WTC11 (cell line): ENCODE measurements around the gene PMEPA1. TPM values are rescaled to one million over a fixed set of nuclear protein-coding genes. Genes with fewer than 3 reads are reported as not detected.

Experiments used
- ATAC-seq: fragments of 200-7000 bp; cut with Tn5 transposase; 2 replicates; pipeline ENCODE4 v1.10.0; 2021; ENCODE audit warnings: mild to moderate bottlenecking, moderate library complexity
- CTCF ChIA-PET: fragments of 300-600 bp; sonication (Branson Sonifier 250); formaldehyde crosslinking; loops from one replicate; lab custom pipeline; 2021; ENCODE audit warnings: antibody characterized with exemption; lab: Charles Lee
- POLR2A ChIA-PET: fragments of 350-600 bp; sonication (Branson Sonifier 250); formaldehyde crosslinking; loops from one replicate; lab custom pipeline; 2021; ENCODE audit warnings: antibody characterized with exemption; lab: Charles Lee
- DNase-seq: peaks from one replicate; pipeline ENCODE4 v3.0.0; 2021; ENCODE audit warnings: low spot score
- H3K27ac Mint-ChIP-seq: 2 replicates; pipeline ENCODE4 v1.8.0; 2021; ENCODE audit warnings: mixed read lengths
- H3K27me3 Mint-ChIP-seq: 2 replicates; pipeline ENCODE4 v1.8.0; 2021; ENCODE audit warnings: low read depth, mild to moderate bottlenecking, moderate library complexity, mixed read lengths
- H3K36me3 Mint-ChIP-seq: 2 replicates; pipeline ENCODE4 v1.8.0; 2021; ENCODE audit warnings: mixed read lengths
- H3K4me1 Mint-ChIP-seq: 2 replicates; pipeline ENCODE4 v1.8.0; 2022; ENCODE audit warnings: mixed read lengths
- H3K4me3 Mint-ChIP-seq: 2 replicates; pipeline ENCODE4 v1.8.0; 2021; ENCODE audit warnings: mild to moderate bottlenecking, moderate library complexity, mixed read lengths
- H3K9me3 Mint-ChIP-seq: 2 replicates; pipeline ENCODE4 v1.8.0; 2021; ENCODE audit warnings: mixed read lengths
- CBFB ChIP-seq: sonication (generic); formaldehyde crosslinking; IDR thresholded peaks from 2 replicates; pipeline ENCODE4 v1.8.1; 2022; ENCODE audit warnings: mild to moderate bottlenecking, low read depth, missing genetic modification reagents
- CREM ChIP-seq: sonication (generic); formaldehyde crosslinking; IDR thresholded peaks from 2 replicates; pipeline ENCODE4 v1.8.1; 2022; ENCODE audit warnings: mild to moderate bottlenecking, missing genetic modification reagents, moderate library complexity
- ESRRA ChIP-seq: sonication (generic); formaldehyde crosslinking; IDR thresholded peaks from 2 replicates; pipeline ENCODE4 v1.8.1; 2022; ENCODE audit warnings: mild to moderate bottlenecking, missing genetic modification reagents, borderline replicate concordance
- GTF2I ChIP-seq: fragments of 250-450 bp; sonication (Bioruptor Pico); conservative IDR thresholded peaks from 2 replicates; pipeline ENCODE4 v1.4.0; 2021; ENCODE audit warnings: mild to moderate bottlenecking
- IRF2 ChIP-seq: sonication (generic); formaldehyde crosslinking; IDR thresholded peaks from 2 replicates; pipeline ENCODE4 v1.8.0; 2022; ENCODE audit warnings: low read depth, missing genetic modification reagents, borderline replicate concordance
- NFATC4 ChIP-seq: fragments of 250-450 bp; sonication (Bioruptor Pico); IDR thresholded peaks from 2 replicates; pipeline ENCODE4 v1.9.0; 2021; ENCODE audit warnings: mild to moderate bottlenecking
- NR2C2 ChIP-seq: sonication (generic); formaldehyde crosslinking; IDR thresholded peaks from 2 replicates; pipeline ENCODE4 v1.8.0; 2022; ENCODE audit warnings: mild to moderate bottlenecking, missing genetic modification reagents
- NR3C1 ChIP-seq: sonication (generic); formaldehyde crosslinking; conservative IDR thresholded peaks from 2 replicates; pipeline ENCODE4 v1.8.1; 2023; ENCODE audit warnings: low read depth, mild to moderate bottlenecking, missing genetic modification reagents
- OVOL2 ChIP-seq: fragments of 250-450 bp; sonication (Bioruptor Pico); IDR thresholded peaks from 2 replicates; pipeline ENCODE4 v1.9.0; 2021; ENCODE audit warnings: mild to moderate bottlenecking, borderline replicate concordance
- SMAD4 ChIP-seq: sonication (generic); formaldehyde crosslinking; IDR thresholded peaks from 2 replicates; pipeline ENCODE4 v1.8.0; 2022; ENCODE audit warnings: mild to moderate bottlenecking, missing genetic modification reagents
- SOX15 ChIP-seq: fragments of 250-450 bp; sonication (Bioruptor Pico); IDR thresholded peaks from 2 replicates; pipeline ENCODE4 v1.9.0; 2021; ENCODE audit warnings: mild to moderate bottlenecking
- TEAD1 ChIP-seq: sonication (generic); formaldehyde crosslinking; IDR thresholded peaks from 2 replicates; pipeline ENCODE4 v1.8.0; 2022; ENCODE audit warnings: mild to moderate bottlenecking, missing genetic modification reagents
- TEAD4 ChIP-seq: sonication (generic); formaldehyde crosslinking; IDR thresholded peaks from 2 replicates; pipeline ENCODE4 v1.8.0; 2022; ENCODE audit warnings: mild to moderate bottlenecking, missing genetic modification reagents
- ZNF219 ChIP-seq: sonication (generic); formaldehyde crosslinking; IDR thresholded peaks from 2 replicates; pipeline ENCODE4 v1.8.0; 2023; ENCODE audit warnings: missing genetic modification reagents, mild to moderate bottlenecking, borderline replicate concordance
- ZNF317 ChIP-seq: sonication (generic); formaldehyde crosslinking; IDR thresholded peaks from 2 replicates; pipeline ENCODE4 v1.8.1; 2023; ENCODE audit warnings: low read depth, mild to moderate bottlenecking, moderate library complexity, missing genetic modification reagents, borderline replicate concordance
- ZNF671 ChIP-seq: fragments of 250-450 bp; sonication (Bioruptor Pico); IDR thresholded peaks from 2 replicates; pipeline ENCODE4 v1.8.0; 2021; ENCODE audit warnings: mild to moderate bottlenecking
- total RNA-seq: library from RNA; stranded (reverse); gene quantifications from 3 replicates; pipeline ENCODE4 v1.2.3, GENCODE V29; 2021
- TF ChIP-seq, protein P1 (sequence below): sonication (generic); formaldehyde crosslinking; IDR thresholded peaks from 2 replicates; pipeline ENCODE4 v1.8.1; 2022; ENCODE audit warnings: missing genetic modification reagents, borderline replicate concordance
- TF ChIP-seq, protein P2 (sequence below): sonication (generic); formaldehyde crosslinking; IDR thresholded peaks from 2 replicates; pipeline ENCODE4 v1.8.0; 2022; ENCODE audit warnings: mild to moderate bottlenecking, missing genetic modification reagents
- TF ChIP-seq, protein P3 (sequence below): sonication (generic); formaldehyde crosslinking; IDR thresholded peaks from 2 replicates; pipeline ENCODE4 v1.8.1; 2023; ENCODE audit warnings: mild to moderate bottlenecking, missing genetic modification reagents, borderline replicate concordance
- TF ChIP-seq, protein P4 (sequence below): fragments of 250-450 bp; sonication (Bioruptor Pico); IDR thresholded peaks from 2 replicates; pipeline ENCODE4 v2.1.2; 2022; ENCODE audit warnings: mild to moderate bottlenecking, moderate library complexity
- TF ChIP-seq, protein P5 (sequence below): fragments of 250-450 bp; sonication (Bioruptor Pico); IDR thresholded peaks from 2 replicates; pipeline ENCODE4 v1.9.0; 2021; ENCODE audit warnings: moderate library complexity, mild to moderate bottlenecking, inconsistent platforms, borderline replicate concordance
- TF ChIP-seq, protein P6 (sequence below): sonication (generic); formaldehyde crosslinking; IDR thresholded peaks from 2 replicates; pipeline ENCODE4 v1.8.0; 2022; ENCODE audit warnings: mild to moderate bottlenecking, missing genetic modification reagents
- TF ChIP-seq, protein P7 (sequence below): sonication (generic); formaldehyde crosslinking; conservative IDR thresholded peaks from 2 replicates; pipeline ENCODE4 v1.8.1; 2022; ENCODE audit warnings: mild to moderate bottlenecking, missing genetic modification reagents

Gene PMEPA1
- total RNA-seq, 1 experiment from 2014 or later, result 40.6 TPM

DNA sequence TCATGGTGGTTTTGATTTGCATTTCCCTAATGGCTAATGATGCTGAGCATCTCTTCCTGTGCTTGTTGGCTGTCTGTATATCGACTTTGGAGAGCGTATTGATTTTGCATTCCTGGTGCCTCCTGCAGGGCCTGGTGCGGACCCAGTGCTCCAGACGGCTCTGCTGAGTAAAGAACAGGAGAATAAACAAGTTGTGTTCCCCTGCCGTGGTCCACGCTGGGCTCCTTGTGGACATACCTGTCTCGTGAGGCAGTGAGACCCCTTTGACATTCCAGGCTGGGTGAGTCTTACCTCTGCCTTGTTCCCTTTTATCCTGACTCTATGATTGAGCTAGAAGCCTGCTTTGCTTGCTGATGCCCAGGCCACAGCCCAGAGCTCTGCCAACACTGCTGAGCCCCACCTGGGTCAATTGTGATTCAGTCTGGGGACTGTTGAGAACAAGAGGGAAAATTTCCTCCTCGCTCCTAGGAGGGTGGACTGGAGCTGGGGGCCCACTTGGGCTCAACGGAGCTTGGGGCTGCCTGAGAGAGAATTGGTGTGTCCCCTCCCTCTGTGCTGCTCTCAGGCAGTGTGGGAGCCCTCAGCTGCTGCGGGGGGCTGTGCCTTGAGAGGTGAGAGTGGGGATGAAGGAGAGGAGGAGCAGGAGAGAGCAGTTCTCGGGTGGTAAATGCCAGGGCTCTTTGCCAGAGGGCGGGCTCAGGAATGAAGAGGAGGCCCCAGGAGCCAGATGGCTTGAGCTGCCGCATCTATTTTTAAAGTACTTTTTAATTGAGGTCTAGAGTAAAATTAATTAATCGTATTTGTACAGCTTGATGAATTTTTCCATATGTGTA lies 43.7 kb upstream of the PMEPA1 start:
- no peak for TF ChIP-seq NR2C2 (CRISPR knock-in tag)
- TF ChIP-seq, protein P1, sequence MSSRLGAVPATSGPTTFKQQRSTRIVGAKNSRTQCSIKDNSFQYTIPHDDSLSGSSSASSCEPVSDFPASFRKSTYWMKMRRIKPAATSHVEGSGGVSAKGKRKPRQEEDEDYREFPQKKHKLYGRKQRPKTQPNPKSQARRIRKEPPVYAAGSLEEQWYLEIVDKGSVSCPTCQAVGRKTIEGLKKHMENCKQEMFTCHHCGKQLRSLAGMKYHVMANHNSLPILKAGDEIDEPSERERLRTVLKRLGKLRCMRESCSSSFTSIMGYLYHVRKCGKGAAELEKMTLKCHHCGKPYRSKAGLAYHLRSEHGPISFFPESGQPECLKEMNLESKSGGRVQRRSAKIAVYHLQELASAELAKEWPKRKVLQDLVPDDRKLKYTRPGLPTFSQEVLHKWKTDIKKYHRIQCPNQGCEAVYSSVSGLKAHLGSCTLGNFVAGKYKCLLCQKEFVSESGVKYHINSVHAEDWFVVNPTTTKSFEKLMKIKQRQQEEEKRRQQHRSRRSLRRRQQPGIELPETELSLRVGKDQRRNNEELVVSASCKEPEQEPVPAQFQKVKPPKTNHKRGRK (CRISPR knock-in tag), result no peak
- TF ChIP-seq NFATC4, result no peak
- no peak for TF ChIP-seq TEAD4 (CRISPR knock-in tag)
- no peak for TF ChIP-seq SMAD4 (CRISPR knock-in tag)
- TF ChIP-seq, protein P2, sequence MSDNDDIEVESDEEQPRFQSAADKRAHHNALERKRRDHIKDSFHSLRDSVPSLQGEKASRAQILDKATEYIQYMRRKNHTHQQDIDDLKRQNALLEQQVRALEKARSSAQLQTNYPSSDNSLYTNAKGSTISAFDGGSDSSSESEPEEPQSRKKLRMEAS, result no peak
- no peak for TF ChIP-seq ZNF317
- no peak for TF ChIP-seq ZNF219 (CRISPR knock-in tag)
- TF ChIP-seq SOX15, result no peak
- TF ChIP-seq, protein P3, sequence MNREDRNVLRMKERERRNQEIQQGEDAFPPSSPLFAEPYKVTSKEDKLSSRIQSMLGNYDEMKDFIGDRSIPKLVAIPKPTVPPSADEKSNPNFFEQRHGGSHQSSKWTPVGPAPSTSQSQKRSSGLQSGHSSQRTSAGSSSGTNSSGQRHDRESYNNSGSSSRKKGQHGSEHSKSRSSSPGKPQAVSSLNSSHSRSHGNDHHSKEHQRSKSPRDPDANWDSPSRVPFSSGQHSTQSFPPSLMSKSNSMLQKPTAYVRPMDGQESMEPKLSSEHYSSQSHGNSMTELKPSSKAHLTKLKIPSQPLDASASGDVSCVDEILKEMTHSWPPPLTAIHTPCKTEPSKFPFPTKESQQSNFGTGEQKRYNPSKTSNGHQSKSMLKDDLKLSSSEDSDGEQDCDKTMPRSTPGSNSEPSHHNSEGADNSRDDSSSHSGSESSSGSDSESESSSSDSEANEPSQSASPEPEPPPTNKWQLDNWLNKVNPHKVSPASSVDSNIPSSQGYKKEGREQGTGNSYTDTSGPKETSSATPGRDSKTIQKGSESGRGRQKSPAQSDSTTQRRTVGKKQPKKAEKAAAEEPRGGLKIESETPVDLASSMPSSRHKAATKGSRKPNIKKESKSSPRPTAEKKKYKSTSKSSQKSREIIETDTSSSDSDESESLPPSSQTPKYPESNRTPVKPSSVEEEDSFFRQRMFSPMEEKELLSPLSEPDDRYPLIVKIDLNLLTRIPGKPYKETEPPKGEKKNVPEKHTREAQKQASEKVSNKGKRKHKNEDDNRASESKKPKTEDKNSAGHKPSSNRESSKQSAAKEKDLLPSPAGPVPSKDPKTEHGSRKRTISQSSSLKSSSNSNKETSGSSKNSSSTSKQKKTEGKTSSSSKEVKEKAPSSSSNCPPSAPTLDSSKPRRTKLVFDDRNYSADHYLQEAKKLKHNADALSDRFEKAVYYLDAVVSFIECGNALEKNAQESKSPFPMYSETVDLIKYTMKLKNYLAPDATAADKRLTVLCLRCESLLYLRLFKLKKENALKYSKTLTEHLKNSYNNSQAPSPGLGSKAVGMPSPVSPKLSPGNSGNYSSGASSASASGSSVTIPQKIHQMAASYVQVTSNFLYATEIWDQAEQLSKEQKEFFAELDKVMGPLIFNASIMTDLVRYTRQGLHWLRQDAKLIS (CRISPR knock-in tag), result no peak
- TF ChIP-seq, protein P4, sequence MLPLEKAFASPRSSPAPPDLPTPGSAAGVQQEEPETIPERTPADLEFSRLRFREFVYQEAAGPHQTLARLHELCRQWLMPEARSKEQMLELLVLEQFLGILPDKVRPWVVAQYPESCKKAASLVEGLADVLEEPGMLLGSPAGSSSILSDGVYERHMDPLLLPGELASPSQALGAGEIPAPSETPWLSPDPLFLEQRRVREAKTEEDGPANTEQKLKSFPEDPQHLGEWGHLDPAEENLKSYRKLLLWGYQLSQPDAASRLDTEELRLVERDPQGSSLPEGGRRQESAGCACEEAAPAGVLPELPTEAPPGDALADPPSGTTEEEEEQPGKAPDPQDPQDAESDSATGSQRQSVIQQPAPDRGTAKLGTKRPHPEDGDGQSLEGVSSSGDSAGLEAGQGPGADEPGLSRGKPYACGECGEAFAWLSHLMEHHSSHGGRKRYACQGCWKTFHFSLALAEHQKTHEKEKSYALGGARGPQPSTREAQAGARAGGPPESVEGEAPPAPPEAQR (CRISPR knock-in tag), result no peak
- TF ChIP-seq, protein P5, sequence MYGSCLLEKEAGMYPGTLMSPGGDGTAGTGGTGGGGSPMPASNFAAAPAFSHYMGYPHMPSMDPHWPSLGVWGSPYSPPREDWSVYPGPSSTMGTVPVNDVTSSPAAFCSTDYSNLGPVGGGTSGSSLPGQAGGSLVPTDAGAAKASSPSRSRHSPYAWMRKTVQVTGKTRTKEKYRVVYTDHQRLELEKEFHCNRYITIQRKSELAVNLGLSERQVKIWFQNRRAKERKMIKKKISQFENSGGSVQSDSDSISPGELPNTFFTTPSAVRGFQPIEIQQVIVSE, result no peak
- no peak for TF ChIP-seq NR3C1 (CRISPR knock-in tag)
- TF ChIP-seq, protein P6, sequence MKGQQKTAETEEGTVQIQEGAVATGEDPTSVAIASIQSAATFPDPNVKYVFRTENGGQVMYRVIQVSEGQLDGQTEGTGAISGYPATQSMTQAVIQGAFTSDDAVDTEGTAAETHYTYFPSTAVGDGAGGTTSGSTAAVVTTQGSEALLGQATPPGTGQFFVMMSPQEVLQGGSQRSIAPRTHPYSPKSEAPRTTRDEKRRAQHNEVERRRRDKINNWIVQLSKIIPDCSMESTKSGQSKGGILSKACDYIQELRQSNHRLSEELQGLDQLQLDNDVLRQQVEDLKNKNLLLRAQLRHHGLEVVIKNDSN (CRISPR knock-in tag), result no peak
- no peak for TF ChIP-seq TEAD1
- TF ChIP-seq, all 79 proteins: peak for 0
- no peak for DNase-seq
- Mint-ChIP-seq H3K9me3 (peaks cover 3% of the 10 kb centered on the region; the same call in 1 of the 2 replicates), H3K27me3 (no peaks in the 10 kb centered on the region; the same call in 1 of the 2 replicates), H3K36me3 (no peaks in the 10 kb centered on the region; the same call in 1 of the 2 replicates), H3K27ac (no peak overlapping the region), H3K4me3 (no peak overlapping the region), H3K4me1 (peaks cover 11% of the 10 kb centered on the region)
- POLR2A ChIA-PET, result no interaction called here
- CTCF ChIA-PET, result interaction anchor here (1.1 kb wide), 1 partner anchor 9 kb away, joined by 4 read pairs; no protein-coding TSS in a partner anchor
- peak; percentile 41 for ATAC-seq

DNA sequence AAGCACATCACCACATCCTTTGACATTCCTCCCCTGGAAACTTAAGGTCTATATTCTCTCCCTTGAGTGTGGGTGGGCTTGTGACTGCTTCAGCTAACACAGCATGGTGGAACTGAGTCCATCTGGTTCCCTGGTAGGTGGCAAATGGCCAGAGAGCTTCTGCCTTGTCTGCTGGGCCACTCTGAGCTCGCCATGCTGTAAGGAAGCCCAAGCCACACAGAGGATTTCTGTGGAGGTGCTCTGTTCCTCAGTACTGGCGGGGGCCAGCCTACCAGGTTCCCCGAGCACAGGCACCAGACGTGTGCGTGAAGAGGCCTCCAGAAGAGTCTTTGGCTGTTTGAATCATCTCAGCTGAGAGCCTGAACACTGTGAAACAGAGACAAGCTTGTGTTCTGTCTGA lies 41.6 kb upstream of the PMEPA1 start:
- Mint-ChIP-seq H3K27ac (no peak overlapping the region), H3K4me1 (peaks cover 21% of the 10 kb centered on the region), H3K4me3 (no peak overlapping the region), H3K27me3 (no peaks in the 10 kb centered on the region; the same call in 1 of the 2 replicates), H3K9me3 (no peaks in the 10 kb centered on the region), H3K36me3 (no peaks in the 10 kb centered on the region)
- DNase-seq (no peak), ATAC-seq (no peak)
- POLR2A ChIA-PET, result no interaction called here
- CTCF ChIA-PET, result no interaction called here
- TF ChIP-seq ZNF317, result no peak
- TF ChIP-seq, protein P7, sequence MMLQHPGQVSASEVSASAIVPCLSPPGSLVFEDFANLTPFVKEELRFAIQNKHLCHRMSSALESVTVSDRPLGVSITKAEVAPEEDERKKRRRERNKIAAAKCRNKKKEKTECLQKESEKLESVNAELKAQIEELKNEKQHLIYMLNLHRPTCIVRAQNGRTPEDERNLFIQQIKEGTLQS (CRISPR knock-in tag), result no peak
- TF ChIP-seq ESRRA (CRISPR knock-in tag), result no peak
- no peak for TF ChIP-seq GTF2I (CRISPR knock-in tag)
- no peak for TF ChIP-seq SOX15
- no peak for TF ChIP-seq OVOL2 (CRISPR knock-in tag)
- TF ChIP-seq CBFB (CRISPR knock-in tag), result no peak
- no peak for TF ChIP-seq ZNF671
- TF ChIP-seq CREM (CRISPR knock-in tag), result no peak
- no peak for TF ChIP-seq TEAD1
- TF ChIP-seq IRF2 (CRISPR knock-in tag), result no peak
